Measurements from ENCODE around the gene USP15. TPM values are rescaled to one million over a fixed set of nuclear protein-coding genes. Genes with fewer than 3 reads are reported as not detected.

USP15 gene
- total and polyA plus RNA-seq, 2 donors (not counting 1 experiment from before 2014, with no cell fraction given) = 116 to 182 TPM

DNA sequence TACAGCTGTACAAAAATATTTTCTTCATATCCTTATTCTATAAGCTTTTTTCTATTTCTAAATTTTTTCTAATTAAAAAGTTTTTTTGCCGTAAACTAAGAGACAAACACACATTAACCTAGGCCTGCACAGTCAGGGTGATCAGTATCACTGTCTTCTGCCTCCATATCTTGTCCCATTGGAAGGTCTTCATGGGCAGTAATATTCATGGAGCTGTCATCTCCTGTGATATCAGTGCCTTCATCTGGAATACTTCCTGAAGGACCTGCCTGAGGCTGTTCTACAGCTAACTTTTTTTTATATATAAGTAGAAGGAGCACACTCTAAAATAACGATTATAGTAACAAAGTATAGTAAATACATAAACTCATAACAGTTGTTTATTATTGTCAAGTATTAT is 17.8 kb downstream of the USP15 start:
- peaks cover 77% of the 10 kb centered on the region for H3K4me1 Mint-ChIP-seq
- Histone ChIP-seq H3K4me2 (replicated peaks; ENCODE audit: low read depth, low read length, poor library complexity, severe bottlenecking) (no peak overlapping the region), H2AFZ (ENCODE audit: insufficient read depth, low read depth, low read length, poor library complexity, severe bottlenecking) (no peak overlapping the region), H4K20me1 (ENCODE audit: control insufficient read depth, insufficient read depth, low read length, poor library complexity, severe bottlenecking) (peaks cover 96% of the 10 kb centered on the region), H3K27ac (ENCODE audit: low read length in 2 of 2) (no peak overlapping the region), H3K4me3 (ENCODE audit: control extremely low read depth in 1 of 5, extremely low read depth in 1 of 5, insufficient read depth in 1 of 5, low read depth in 2 of 5, low read length in 4 of 5) (no peak overlapping the region), H3K9ac (ENCODE audit: low read length) (no peak overlapping the region), H3K4me1 (ENCODE audit: control insufficient read depth in 2 of 2, insufficient read depth in 2 of 2, low read length in 2 of 2) (peaks cover 25 to 38% of the 10 kb centered on the region in 2 donors), H3K27me3 (replicated peaks in 1 of 4; ENCODE audit: control extremely low read depth in 1 of 4, control insufficient read depth in 3 of 4, insufficient read depth in 4 of 4, low read length in 3 of 4) (no peaks in the 10 kb centered on the region), H3K79me2 (ENCODE audit: control insufficient read depth, insufficient read depth, low read length) (peaks cover 97% of the 10 kb centered on the region), H3K9me3 (ENCODE audit: control extremely low read depth in 1 of 3, control insufficient read depth in 2 of 3, insufficient read depth in 1 of 3, low read length in 2 of 3) (no peaks in the 10 kb centered on the region), H3K36me3 (replicated peaks in 1 of 2; ENCODE audit: control extremely low read depth in 1 of 2, control insufficient read depth in 1 of 2, extremely low read depth in 1 of 2, insufficient read depth in 2 of 2, low read length in 1 of 2) (peaks cover 0 to 3% of the 10 kb centered on the region in 2 experiments)
- no peak for TF ChIP-seq EZH2 (IDR thresholded peaks at IDR 0.05; ENCODE audit: borderline replicate concordance, insufficient read depth, low read depth, low read length, poor library complexity, severe bottlenecking)
- ATAC-seq (ENCODE audit: low read depth) (no peak), DNase-seq (no peak)
- H3K27me3 Mint-ChIP-seq = no peaks in the 10 kb centered on the region
- no peak overlapping the region for H3K27ac Mint-ChIP-seq
- no peaks in the 10 kb centered on the region for H3K9me3 Mint-ChIP-seq (ENCODE audit: insufficient read depth)
- intact Hi-C loops (cut with micrococcal nuclease) = loop anchor here (5.0 kb wide), 1 partner anchor 34 kb away; no protein-coding TSS in a partner anchor
- ChIA-PET CTCF (no interaction called here), POLR2A (no interaction called here)
- H3K4me3 Mint-ChIP-seq = no peak overlapping the region
- no CpG with 5 or more reads among the region's 2 CpGs for WGBS (ENCODE audit: insufficient coverage)

- Histone ChIP-seq H3K27me3 (replicated peaks in 1 of 4; ENCODE audit: control extremely low read depth in 1 of 4, control insufficient read depth in 3 of 4, insufficient read depth in 4 of 4, low read length in 3 of 4) (no peaks in the 10 kb centered on the region), H4K20me1 (ENCODE audit: control insufficient read depth, insufficient read depth, low read length, poor library complexity, severe bottlenecking) (peaks cover 96% of the 10 kb centered on the region), H3K4me2 (replicated peaks; ENCODE audit: low read depth, low read length, poor library complexity, severe bottlenecking) (no peak overlapping the region), H3K27ac (ENCODE audit: low read length in 2 of 2) (no peak overlapping the region), H3K9ac (ENCODE audit: low read length) (no peak overlapping the region), H3K9me3 (ENCODE audit: control extremely low read depth in 1 of 3, control insufficient read depth in 2 of 3, insufficient read depth in 1 of 3, low read length in 2 of 3) (no peaks in the 10 kb centered on the region), H3K4me1 (ENCODE audit: control insufficient read depth in 2 of 2, insufficient read depth in 2 of 2, low read length in 2 of 2) (peaks cover 20 to 28% of the 10 kb centered on the region in 2 donors), H3K79me2 (ENCODE audit: control insufficient read depth, insufficient read depth, low read length) (peaks cover 97% of the 10 kb centered on the region), H3K4me3 (ENCODE audit: control extremely low read depth in 1 of 5, extremely low read depth in 1 of 5, insufficient read depth in 1 of 5, low read depth in 2 of 5, low read length in 4 of 5) (no peak overlapping the region), H2AFZ (ENCODE audit: insufficient read depth, low read depth, low read length, poor library complexity, severe bottlenecking) (no peak overlapping the region), H3K36me3 (replicated peaks in 1 of 2; ENCODE audit: control extremely low read depth in 1 of 2, control insufficient read depth in 1 of 2, extremely low read depth in 1 of 2, insufficient read depth in 2 of 2, low read length in 1 of 2) (peaks cover 0 to 3% of the 10 kb centered on the region in 2 experiments)
- H3K27ac Mint-ChIP-seq = no peak overlapping the region
- H3K4me3 Mint-ChIP-seq = no peak overlapping the region
- no peaks in the 10 kb centered on the region for H3K9me3 Mint-ChIP-seq (ENCODE audit: insufficient read depth)
- no peaks in the 10 kb centered on the region for H3K27me3 Mint-ChIP-seq
- ATAC-seq (ENCODE audit: low read depth) (no peak), DNase-seq (no peak)
- POLR2A ChIA-PET = no interaction called here
- no peak for TF ChIP-seq EZH2 (IDR thresholded peaks at IDR 0.05; ENCODE audit: borderline replicate concordance, insufficient read depth, low read depth, low read length, poor library complexity, severe bottlenecking)
- TF ChIP-seq, protein P1, sequence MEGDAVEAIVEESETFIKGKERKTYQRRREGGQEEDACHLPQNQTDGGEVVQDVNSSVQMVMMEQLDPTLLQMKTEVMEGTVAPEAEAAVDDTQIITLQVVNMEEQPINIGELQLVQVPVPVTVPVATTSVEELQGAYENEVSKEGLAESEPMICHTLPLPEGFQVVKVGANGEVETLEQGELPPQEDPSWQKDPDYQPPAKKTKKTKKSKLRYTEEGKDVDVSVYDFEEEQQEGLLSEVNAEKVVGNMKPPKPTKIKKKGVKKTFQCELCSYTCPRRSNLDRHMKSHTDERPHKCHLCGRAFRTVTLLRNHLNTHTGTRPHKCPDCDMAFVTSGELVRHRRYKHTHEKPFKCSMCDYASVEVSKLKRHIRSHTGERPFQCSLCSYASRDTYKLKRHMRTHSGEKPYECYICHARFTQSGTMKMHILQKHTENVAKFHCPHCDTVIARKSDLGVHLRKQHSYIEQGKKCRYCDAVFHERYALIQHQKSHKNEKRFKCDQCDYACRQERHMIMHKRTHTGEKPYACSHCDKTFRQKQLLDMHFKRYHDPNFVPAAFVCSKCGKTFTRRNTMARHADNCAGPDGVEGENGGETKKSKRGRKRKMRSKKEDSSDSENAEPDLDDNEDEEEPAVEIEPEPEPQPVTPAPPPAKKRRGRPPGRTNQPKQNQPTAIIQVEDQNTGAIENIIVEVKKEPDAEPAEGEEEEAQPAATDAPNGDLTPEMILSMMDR (IDR thresholded peaks at IDR 0.05) = no peak
- CTCF ChIA-PET = no interaction called here
- WGBS (ENCODE audit: insufficient coverage) = no CpG with 5 or more reads among the region's 1 CpG
- peaks cover 75% of the 10 kb centered on the region for H3K4me1 Mint-ChIP-seq
- intact Hi-C loops (cut with micrococcal nuclease) = loop anchor here (5.0 kb wide), 1 partner anchor 33 kb away; no protein-coding TSS in a partner anchor
These were observed 18.9 kb downstream of the USP15 start for GRCh38 chr12:62279058-62279457.
